Activated CD4-positive, alpha-beta T cell treated with anti-CD3 and anti-CD28 coated beads, Interleukin-2, amount 50 U/mL, for 16 hours (primary cell): Measurements from ENCODE around the gene LRP1B.

Experiments used
- DNase-seq: peaks from one replicate; pipeline ENCODE4 v3.0.0-alpha.2; 2020

LRP1B gene

GRCh38 chr2:141641462-141641861 is 489.4 kb downstream of the LRP1B start:
- DNase-seq: no peak

GRCh38 chr2:141639809-141640208 is 491.0 kb downstream of the LRP1B start:
- DNase-seq: no peak

- DNase-seq: no peak
Measured at GRCh38 chr2:141633132-141633531, 497.7 kb downstream of the LRP1B start.

GRCh38 chr2:141630407-141630930 is 500.3 kb downstream of the LRP1B start:
- DNase-seq: no peak

GRCh38 chr2:141620372-141620771 is 510.4 kb downstream of the LRP1B start:
- DNase-seq: no peak

GRCh38 chr2:141618457-141618856 is 512.4 kb downstream of the LRP1B start:
- DNase-seq: no peak

GRCh38 chr2:141611981-141612380 is 518.8 kb downstream of the LRP1B start:
- DNase-seq: no peak

GRCh38 chr2:141611176-141611571 is 519.6 kb downstream of the LRP1B start:
- no peak for DNase-seq

- DNase-seq: no peak
Measured at GRCh38 chr2:141610564-141611175, 520.1 kb downstream of the LRP1B start.

- no peak for DNase-seq
Measured at GRCh38 chr2:141605163-141605562, 525.7 kb downstream of the LRP1B start.

- no peak for DNase-seq
Measured at GRCh38 chr2:141601511-141602152, 529.2 kb downstream of the LRP1B start.

- no peak for DNase-seq
Measured at GRCh38 chr2:141599721-141600120, 531.1 kb downstream of the LRP1B start.

GRCh38 chr2:141598982-141599381 is 531.8 kb downstream of the LRP1B start:
- DNase-seq: no peak

GRCh38 chr2:141595316-141595920 is 535.4 kb downstream of the LRP1B start:
- DNase-seq: no peak

- DNase-seq: no peak
Measured at GRCh38 chr2:141591787-141592186, 539.0 kb downstream of the LRP1B start.

GRCh38 chr2:141590620-141591019 is 540.2 kb downstream of the LRP1B start:
- no peak for DNase-seq

GRCh38 chr2:141589314-141589713 is 541.5 kb downstream of the LRP1B start:
- no peak for DNase-seq

- DNase-seq: no peak
Measured at GRCh38 chr2:141586985-141587384, 543.8 kb downstream of the LRP1B start.

- DNase-seq: no peak
Measured at GRCh38 chr2:141582213-141582612, 548.6 kb downstream of the LRP1B start.

- DNase-seq: no peak
Measured at GRCh38 chr2:141579071-141579470, 551.7 kb downstream of the LRP1B start.

- no peak for DNase-seq
Measured at GRCh38 chr2:141570474-141571131, 560.2 kb downstream of the LRP1B start.

GRCh38 chr2:141569941-141570340 is 560.9 kb downstream of the LRP1B start:
- DNase-seq: no peak

GRCh38 chr2:141565597-141565996 is 565.2 kb downstream of the LRP1B start:
- DNase-seq: no peak

- no peak for DNase-seq
Measured at GRCh38 chr2:141560723-141561122, 570.1 kb downstream of the LRP1B start.
